ENCODE measurements around the gene MRPL55. TPM values are rescaled to one million over a fixed set of nuclear protein-coding genes. Genes with fewer than 3 reads are reported as not detected.
"Not testable (repeated sequence)": the region's sequence is repeated elsewhere in the genome, so short reads cannot be mapped to it uniquely, and the experiment has no call there.

MRPL55 gene
- total RNA-seq, 1 experiment from 2014 or later: 57.1 TPM

DNA sequence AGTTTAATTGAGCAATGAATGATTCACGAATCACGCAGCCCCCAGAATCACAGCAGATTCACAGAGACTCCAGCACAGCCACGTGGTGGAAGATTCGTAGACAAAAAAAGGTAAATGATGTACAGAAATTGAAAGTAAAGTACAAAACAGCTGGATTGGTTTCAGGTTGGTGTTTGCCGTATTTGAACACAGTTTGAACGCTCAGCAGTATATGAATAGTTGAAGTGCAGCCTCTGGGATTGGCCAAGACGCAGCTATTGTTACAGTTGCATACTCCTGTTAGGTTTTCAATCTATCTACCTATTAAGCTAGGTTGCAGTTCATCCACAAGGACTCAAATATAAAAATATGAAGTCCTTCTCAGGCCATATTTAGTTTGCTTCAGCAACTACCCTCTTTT, 3.1 kb upstream of the MRPL55 start:
- Histone ChIP-seq H4K20me1 (ENCODE audit: insufficient read depth) (no peaks in the 10 kb centered on the region), H3K27me3 (ENCODE audit: insufficient read depth, low read length) (no peaks in the 10 kb centered on the region), H3K79me2 (ENCODE audit: insufficient read depth, low read length) (peaks cover 25% of the 10 kb centered on the region), H3K4me2 (ENCODE audit: low read length) (no peak overlapping the region), H3K27ac (ENCODE audit: low read depth, low read length) (no peak overlapping the region), H2AFZ (ENCODE audit: low read depth, low read length, poor library complexity, severe bottlenecking) (no peak overlapping the region), H3K9me3 (ENCODE audit: control insufficient read depth in 1 of 2, insufficient read depth in 1 of 2, low read depth in 1 of 2, low read length in 2 of 2) (no peaks in the 10 kb centered on the region), H3K4me3 (replicated peaks in 1 of 2; ENCODE audit: low read depth in 1 of 2, low read length in 2 of 2) (no peak overlapping the region), H3K9me2 (ENCODE audit: insufficient read depth) (no peaks in the 10 kb centered on the region), H3K9ac (ENCODE audit: low read length) (no peak overlapping the region), H3K4me1 (ENCODE audit: control insufficient read depth in 1 of 2, insufficient read depth in 2 of 2, low read length in 2 of 2) (peaks cover 4 to 14% of the 10 kb centered on the region in 2 experiments; a peak in 3 of 4 replicates), H3K36me3 (ENCODE audit: control insufficient read depth in 1 of 2, insufficient read depth in 2 of 2, low read length in 2 of 2) (peaks cover 0 to 6% of the 10 kb centered on the region in 2 experiments; a peak in 1 of 4 replicates)
- intact Hi-C loops (cut with micrococcal nuclease): no loop called here
- ATAC-seq: no peak
- no TSS peak for BruUV-seq (replicated peaks)
- ChIA-PET POLR2A (no interaction called here), RAD21 (ENCODE audit: low non-redundant PET in 1 of 2, low total read pairs in 2 of 2, uncharacterized antibody in 2 of 2, unreplicated experiment in 2 of 2) (no interaction called here), CTCF (no interaction called here)
- TF ChIP-seq, protein P1, sequence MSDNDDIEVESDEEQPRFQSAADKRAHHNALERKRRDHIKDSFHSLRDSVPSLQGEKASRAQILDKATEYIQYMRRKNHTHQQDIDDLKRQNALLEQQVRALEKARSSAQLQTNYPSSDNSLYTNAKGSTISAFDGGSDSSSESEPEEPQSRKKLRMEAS (IDR thresholded peaks at IDR 0.05): no peak
- TF ChIP-seq TCF7L2 (IDR thresholded peaks at IDR 0.05; ENCODE audit: borderline replicate concordance, extremely low read depth, insufficient read depth, insufficient read length) (no peak), REST (IDR thresholded peaks at IDR 0.05; ENCODE audit: low read depth) (no peak), SRF (IDR thresholded peaks at IDR 0.05; ENCODE audit: low read depth) (no peak), POLR2AphosphoS5 (IDR thresholded peaks at IDR 0.05; ENCODE audit: low read depth, low read length) (no peak), ZFX (IDR thresholded peaks at IDR 0.05) (no peak)
- DNase-seq (ENCODE audit: low read depth, low spot score): no peak

GRCh38 chr1:228111315-228111714, 2.2 kb upstream of the MRPL55 start:
- DNase-seq (ENCODE audit: low read depth, low spot score); intact Hi-C loops (cut with micrococcal nuclease); H3K9me3 ChIP-seq (ENCODE audit: control insufficient read depth in 1 of 2, insufficient read depth in 1 of 2, low read depth in 1 of 2, low read length in 2 of 2); H2AFZ ChIP-seq (ENCODE audit: low read depth, low read length, poor library complexity, severe bottlenecking); H3K36me3 ChIP-seq (ENCODE audit: control insufficient read depth in 1 of 2, insufficient read depth in 2 of 2, low read length in 2 of 2); RAD21 ChIA-PET (ENCODE audit: low non-redundant PET in 1 of 2, low total read pairs in 2 of 2, uncharacterized antibody in 2 of 2, unreplicated experiment in 2 of 2); BruUV-seq (replicated peaks); H3K27ac ChIP-seq (ENCODE audit: low read depth, low read length); H3K4me3 ChIP-seq (replicated peaks in 1 of 2; ENCODE audit: low read depth in 1 of 2, low read length in 2 of 2); H3K4me2 ChIP-seq (ENCODE audit: low read length); H4K20me1 ChIP-seq (ENCODE audit: insufficient read depth); POLR2A ChIA-PET; H3K9me2 ChIP-seq (ENCODE audit: insufficient read depth); H3K27me3 ChIP-seq (ENCODE audit: insufficient read depth, low read length); CTCF ChIA-PET; H3K9ac ChIP-seq (ENCODE audit: low read length); ATAC-seq: not testable (repeated sequence)
- Histone ChIP-seq H3K79me2 (ENCODE audit: insufficient read depth, low read length) (peaks cover 25% of the 10 kb centered on the region), H3K4me1 (ENCODE audit: control insufficient read depth in 1 of 2, insufficient read depth in 2 of 2, low read length in 2 of 2) (peaks cover 4 to 14% of the 10 kb centered on the region in 2 experiments; a peak in 3 of 4 replicates)

Measured in HCT116 (cell line).